GM23338 (cell line): Measurements from ENCODE around the gene CHRDL1. TPM values are rescaled to one million over a fixed set of nuclear protein-coding genes. Genes with fewer than 3 reads are reported as not detected.

ENCODE experiments used
- ATAC-seq: fragments of 200-7000 bp; cut with Tn5 transposase; 3 replicates; pipeline ENCODE4 v1.9.1; 2020
- DNase-seq: peaks from one replicate; pipeline ENCODE4 v3.0.0-alpha.2; 2015; ENCODE audit warnings: low spot score
- H2AFZ ChIP-seq: fragments of 200-600 bp; sonication (generic); 2 replicates; pipeline ENCODE4 v1.8.0; 2016; ENCODE audit warnings: antibody characterized with exemption, mild to moderate bottlenecking, moderate library complexity
- H3F3A ChIP-seq: fragments of 200-600 bp; sonication (generic); replicated peaks from 2 replicates; pipeline ENCODE4 v1.8.0; 2017; ENCODE audit warnings: antibody characterized with exemption, mixed run types, low read depth
- H3K27ac ChIP-seq: fragments of 200-600 bp; sonication (generic); 2 replicates; pipeline ENCODE4 v1.6.1; 2016; ENCODE audit warnings: low read depth
- H3K27me3 ChIP-seq: fragments of 200-600 bp; sonication (generic); 2 replicates; pipeline ENCODE4 v1.8.0; 2016; ENCODE audit warnings: mild to moderate bottlenecking, mixed run types, moderate library complexity; ENCODE audit not compliant: insufficient read depth
- H3K36me3 ChIP-seq: fragments of 200-600 bp; sonication (generic); 2 replicates; pipeline ENCODE4 v1.8.0; 2016; ENCODE audit warnings: mild to moderate bottlenecking; ENCODE audit not compliant: insufficient read depth
- H3K4me1 ChIP-seq: fragments of 200-600 bp; sonication (generic); 2 replicates; pipeline ENCODE4 v1.8.0; 2016; ENCODE audit warnings: mild to moderate bottlenecking, moderate library complexity; ENCODE audit not compliant: insufficient read depth
- H3K4me2 ChIP-seq: fragments of 200-600 bp; sonication (generic); 2 replicates; pipeline ENCODE4 v1.7.1; 2017; ENCODE audit warnings: mixed run types
- H3K4me3 ChIP-seq: fragments of 200-600 bp; sonication (generic); 2 replicates; pipeline ENCODE4 v1.6.1; 2016; ENCODE audit warnings: mixed run types
- H3K79me2 ChIP-seq: fragments of 200-600 bp; sonication (generic); replicated peaks from 2 replicates; pipeline ENCODE4 v1.8.0; 2017; ENCODE audit warnings: mild to moderate bottlenecking; ENCODE audit not compliant: insufficient read depth
- H3K9me2 ChIP-seq: fragments of 200-600 bp; sonication (generic); 2 replicates; pipeline ENCODE4 v1.8.0; 2017; ENCODE audit not compliant: insufficient read depth
- H4K20me1 ChIP-seq: fragments of 200-600 bp; sonication (generic); replicated peaks from 2 replicates; pipeline ENCODE4 v1.8.0; 2017; ENCODE audit warnings: mild to moderate bottlenecking; ENCODE audit not compliant: insufficient read depth
- H3K27ac Mint-ChIP-seq: 2 replicates; pipeline ENCODE4 v1.8.0; 2020; ENCODE audit warnings: inconsistent platforms, mild to moderate bottlenecking, moderate library complexity, mixed read lengths
- H3K27me3 Mint-ChIP-seq: 3 replicates; pipeline ENCODE4 v1.8.0; 2022; ENCODE audit warnings: low read depth, mild to moderate bottlenecking, moderate library complexity, mixed read lengths, inconsistent platforms; ENCODE audit not compliant: insufficient read depth, poor library complexity
- H3K36me3 Mint-ChIP-seq: 3 replicates; pipeline ENCODE4 v1.8.0; 2021; ENCODE audit warnings: low read depth, mild to moderate bottlenecking, inconsistent platforms, moderate library complexity, mixed read lengths
- H3K4me1 Mint-ChIP-seq: 3 replicates; pipeline ENCODE4 v1.8.0; 2020; ENCODE audit warnings: mild to moderate bottlenecking, inconsistent platforms, mixed read lengths
- H3K4me3 Mint-ChIP-seq: 3 replicates; pipeline ENCODE4 v1.8.0; 2021; ENCODE audit warnings: moderate library complexity, mild to moderate bottlenecking, inconsistent platforms, mixed read lengths
- H3K9me3 Mint-ChIP-seq: 3 replicates; pipeline ENCODE4 v1.8.0; 2020; ENCODE audit warnings: moderate library complexity, mild to moderate bottlenecking, inconsistent platforms, mixed read lengths
- CREB1 ChIP-seq: fragments of 250-450 bp; sonication (Bioruptor Pico); IDR thresholded peaks from 2 replicates; pipeline ENCODE4 v1.5.0; 2020; ENCODE audit warnings: low read depth, mild to moderate bottlenecking, moderate library complexity
- CTCF ChIP-seq, 2 experiments: fragments of 200-600 bp in 1 of 2; sonication (generic) in 1 of 2; conservative IDR thresholded peaks; 2 replicates each; pipeline versions ENCODE4 v1.5.1 to v1.6.1; 2016 to 2017; ENCODE audit warnings: antibody characterized with exemption in 2 of 2, low read depth in 2 of 2, mild to moderate bottlenecking in 2 of 2, moderate library complexity in 1 of 2
- ETS1 ChIP-seq: IDR thresholded peaks from 2 replicates; pipeline ENCODE4 v1.6.1; 2016; ENCODE audit warnings: antibody characterized with exemption
- EZH2 ChIP-seq: fragments of 200-600 bp; sonication (generic); IDR thresholded peaks from one replicate; pipeline ENCODE4 v1.8.0; 2017; ENCODE audit warnings: antibody characterized with exemption, mild to moderate bottlenecking, low read depth; ENCODE audit not compliant: unreplicated experiment
- EZH2phosphoT487 ChIP-seq: fragments of 200-600 bp; sonication (generic); IDR thresholded peaks from one replicate; pipeline ENCODE4 v1.8.1; 2018; ENCODE audit warnings: antibody characterized with exemption; ENCODE audit not compliant: unreplicated experiment
- JUNB ChIP-seq: IDR thresholded peaks from one replicate; pipeline ENCODE4 v1.6.1; 2016; ENCODE audit warnings: antibody characterized with exemption; ENCODE audit not compliant: unreplicated experiment
- NANOG ChIP-seq: IDR thresholded peaks from 2 replicates; pipeline ENCODE4 v1.6.1; 2016; ENCODE audit warnings: antibody characterized with exemption, borderline replicate concordance
- POLR2AphosphoS5 ChIP-seq: IDR thresholded peaks from 2 replicates; pipeline ENCODE4 v1.6.1; 2016; ENCODE audit warnings: antibody characterized with exemption, low read depth
- REST ChIP-seq: IDR thresholded peaks from one replicate; pipeline ENCODE4 v1.6.1; 2018; ENCODE audit warnings: antibody characterized with exemption; ENCODE audit not compliant: unreplicated experiment
- STAT1 ChIP-seq: IDR thresholded peaks from one replicate; pipeline ENCODE4 v1.6.1; 2016; ENCODE audit warnings: antibody characterized with exemption; ENCODE audit not compliant: unreplicated experiment
- ZNF114 ChIP-seq: fragments of 250-450 bp; sonication (Bioruptor Pico); IDR thresholded peaks from 2 replicates; pipeline ENCODE4 v1.5.0; 2020; ENCODE audit warnings: mild to moderate bottlenecking, moderate library complexity
- ZNF331 ChIP-seq: fragments of 250-450 bp; sonication (Bioruptor Pico); IDR thresholded peaks from 2 replicates; pipeline ENCODE4 v1.5.0; 2020; ENCODE audit warnings: low read depth, mild to moderate bottlenecking, moderate library complexity
- ZNF462 ChIP-seq: fragments of 250-450 bp; sonication (Bioruptor Pico); IDR thresholded peaks from 2 replicates; pipeline ENCODE4 v1.5.0; 2020; ENCODE audit warnings: mild to moderate bottlenecking, moderate library complexity
- polyA plus RNA-seq: library from polyadenylated mRNA; unstranded; fragments of >200 nt; fragmentation: Nextera tagmentation; extraction: Ambion mirVana; gene quantifications from 2 replicates; pipeline ENCODE4 v1.2.1, GENCODE V29; 2016
- total RNA-seq: library from RNA; depleted of rRNA; stranded (reverse); fragments of >200 nt; shearing (Covaris generic); gene quantifications from 2 replicates; pipeline ENCODE4 v1.2.3, GENCODE V29; 2014

Gene CHRDL1
- total and polyA plus RNA-seq, 2 experiments from 2014 or later = 3.6 to 9.8 TPM

GRCh38 chrX:110786486-110786885 is 9.1 kb downstream of the CHRDL1 start (continued):
- no peak for TF ChIP-seq ZNF462

GRCh38 chrX:110759785-110760184 is 35.8 kb downstream of the CHRDL1 start:
- Mint-ChIP-seq H3K27me3 (no peaks in the 10 kb centered on the region), H3K4me1 (no peaks in the 10 kb centered on the region), H3K27ac (no peak overlapping the region), H3K9me3 (peaks cover 5% of the 10 kb centered on the region; the same call in 2 of the 3 replicates), H3K4me3 (no peak overlapping the region), H3K36me3 (peaks cover under 1% of the 10 kb centered on the region; the same call in 1 of the 3 replicates)
- Histone ChIP-seq H2AFZ (no peak overlapping the region), H3K4me3 (no peak overlapping the region), H3K79me2 (no peaks in the 10 kb centered on the region), H4K20me1 (no peaks in the 10 kb centered on the region), H3K36me3 (no peaks in the 10 kb centered on the region), H3F3A (no peaks in the 10 kb centered on the region), H3K9me2 (no peaks in the 10 kb centered on the region), H3K4me2 (no peak overlapping the region), H3K27me3 (no peaks in the 10 kb centered on the region), H3K27ac (no peak overlapping the region), H3K4me1 (no peaks in the 10 kb centered on the region)
- ATAC-seq (no peak), DNase-seq (no peak)
- TF ChIP-seq REST (no peak), NANOG (no peak), ZNF114 (no peak), CREB1 (CRISPR knock-in tag) (no peak), JUNB (no peak), EZH2phosphoT487 (no peak), EZH2 (no peak), CTCF (conservative IDR thresholded peaks at IDR 0.05; ENCODE audit: low read depth in 2 of 2) (no peak), STAT1 (no peak), ETS1 (no peak), POLR2AphosphoS5 (no peak), ZNF331 (CRISPR knock-in tag) (no peak)
